Sciatic nerve (tissue), 2 donors: ENCODE results near the gene SMIM41. TPM values are rescaled to one million over a fixed set of nuclear protein-coding genes. Genes with fewer than 3 reads are reported as not detected.
A peak's percentile ranks its signal among the peaks of the same experiment; 100 is the strongest.

Experiments
- ATAC-seq: fragments of 200-7000 bp; cut with Tn5 transposase; one replicate; pipeline ENCODE4 v1.9.1; 2020; ENCODE audit warnings: mild to moderate bottlenecking, moderate library complexity
- DNase-seq: peaks from one replicate; pipeline ENCODE4 v3.0.0-alpha.2; 2020; ENCODE audit warnings: low spot score
- intact Hi-C: fragments of 100-400 bp; cut with DNase I; formaldehyde crosslinking; loops from one replicate; pipeline ENCODE4 v1.14.2; 2022
- total RNA-seq: library from RNA; stranded (reverse); fragmentation: NEBNext Ultra II Directional; extraction: Animal tissue kit (Norgen Biotek cat#: 25700); gene quantifications from one replicate; pipeline ENCODE4 v1.2.1, GENCODE V29; 2021
- donor health status: DM: no; HTN: no; CAD: no.
- donor health status: DM: no; HTN: no; CAD: no.

The SMIM41 gene
- total RNA-seq: 12.4 TPM

GRCh38 chr12:52079576-52080402 lies at the start of gene SMIM41:
SMIM41 (plus strand) TSS chr12:52079704; CDS start chr12:52079780, 76 bp downstream.
- intact Hi-C loops: loop anchor here (2.0 to 10.0 kb wide), 2 partner anchors 53 to 245 kb away; no protein-coding TSS in a partner anchor
- ATAC-seq (no peak), DNase-seq (no peak)

- peak; percentile 65 for ATAC-seq
- intact Hi-C loops: no loop called here
- DNase-seq: peak; percentile 86
Observed at GRCh38 chr12:52032446-52032803, 47.1 kb upstream of the SMIM41 start.

- intact Hi-C loops: no loop called here
- ATAC-seq (peak; percentile 94), DNase-seq (peak; percentile 98)
Observed at GRCh38 chr12:52032804-52033445, 46.6 kb upstream of the SMIM41 start.

GRCh38 chr12:52033446-52034140 lies 45.9 kb upstream of the SMIM41 start:
- ATAC-seq (peak; percentile 3), DNase-seq (no peak)
- intact Hi-C loops: no loop called here

GRCh38 chr12:52035190-52035589 lies 44.3 kb upstream of the SMIM41 start:
- DNase-seq (no peak), ATAC-seq (no peak)
- intact Hi-C loops: no loop called here

GRCh38 chr12:52035926-52036325 lies 43.6 kb upstream of the SMIM41 start:
- intact Hi-C loops: no loop called here
- ATAC-seq: no peak

GRCh38 chr12:52036587-52037171 lies 42.8 kb upstream of the SMIM41 start:
- DNase-seq (peak; percentile 96), ATAC-seq (peak; percentile 69)
- intact Hi-C loops: no loop called here

More at GRCh38 chr12:52035926-52036325, 43.6 kb upstream of the SMIM41 start:
- no peak for DNase-seq

GRCh38 chr12:52037248-52037861 lies 42.1 kb upstream of the SMIM41 start:
- DNase-seq (peak; percentile 85), ATAC-seq (peak; percentile 3)
- intact Hi-C loops: no loop called here

- ATAC-seq: peak; percentile 9
- DNase-seq: no peak
- intact Hi-C loops: no loop called here
Observed at GRCh38 chr12:52038447-52038846, 41.1 kb upstream of the SMIM41 start.

GRCh38 chr12:52041035-52041434 lies 38.5 kb upstream of the SMIM41 start:
- ATAC-seq: no peak
- DNase-seq: no peak
- intact Hi-C loops: no loop called here

GRCh38 chr12:52041695-52042123 lies 37.8 kb upstream of the SMIM41 start:
- no peak for ATAC-seq
- DNase-seq: no peak
- intact Hi-C loops: no loop called here

GRCh38 chr12:52042706-52043385 lies 36.7 kb upstream of the SMIM41 start:
- DNase-seq (no peak), ATAC-seq (no peak)
- intact Hi-C loops: no loop called here

GRCh38 chr12:52043386-52044212 lies 35.9 kb upstream of the SMIM41 start:
- DNase-seq (no peak), ATAC-seq (peak; percentile 10)
- intact Hi-C loops: no loop called here

GRCh38 chr12:52044292-52044983 lies 35.1 kb upstream of the SMIM41 start:
- ATAC-seq (peak; percentile 78), DNase-seq (peak; percentile 85)
- intact Hi-C loops: no loop called here

- DNase-seq (no peak), ATAC-seq (peak; percentile 6)
- intact Hi-C loops: no loop called here
Observed at GRCh38 chr12:52045794-52046199, 33.7 kb upstream of the SMIM41 start.

GRCh38 chr12:52046859-52047258 lies 32.6 kb upstream of the SMIM41 start:
- ATAC-seq (no peak), DNase-seq (no peak)
- intact Hi-C loops: no loop called here

- intact Hi-C loops: no loop called here
- no peak for ATAC-seq
- DNase-seq: no peak
Observed at GRCh38 chr12:52049286-52049685, 30.2 kb upstream of the SMIM41 start.
